ENCODE results near the gene WDR73. TPM values are rescaled to one million over a fixed set of nuclear protein-coding genes. Genes with fewer than 3 reads are reported as not detected.

The WDR73 gene
- total and polyA plus RNA-seq, 4 donors: 7.5 to 16.0 (median 10.1) TPM

DNA sequence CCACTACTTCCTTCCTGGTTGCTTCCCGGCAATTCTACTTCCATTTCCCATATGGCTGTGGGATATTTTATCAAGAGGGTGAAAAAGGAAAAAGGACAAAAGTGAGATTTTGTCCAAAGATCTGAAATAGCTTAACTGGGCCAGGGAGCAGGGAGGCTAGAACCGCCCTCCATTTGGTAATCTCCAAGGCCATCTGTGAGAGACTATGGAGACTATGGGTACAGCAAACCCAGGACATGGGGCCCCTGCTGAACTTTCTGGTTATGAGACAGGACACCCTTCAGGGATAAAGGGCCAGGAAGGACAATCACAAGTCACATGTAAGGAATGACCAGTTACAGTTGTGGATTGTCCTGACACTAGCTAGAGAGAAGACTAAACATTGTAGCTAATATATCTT lies 29.0 kb downstream of the WDR73 start:
- Histone ChIP-seq H3K4me3 (ENCODE audit: low read depth in 1 of 3, low read length in 3 of 3) (no peak overlapping the region), H3K9me3 (ENCODE audit: control insufficient read depth in 4 of 4, low read length in 3 of 4) (peaks cover 11 to 17% (median 15%) of the 10 kb centered on the region in 4 donors), H3K36me3 (ENCODE audit: control insufficient read depth in 4 of 4, insufficient read depth in 3 of 4, low read depth in 1 of 4, low read length in 3 of 4) (peaks cover 8 to 29% (median 23%) of the 10 kb centered on the region in 4 donors), H3K27me3 (ENCODE audit: control insufficient read depth in 4 of 4, insufficient read depth in 4 of 4, low read length in 3 of 4) (no peaks in the 10 kb centered on the region), H3K4me1 (ENCODE audit: control insufficient read depth in 4 of 4, insufficient read depth in 4 of 4, low read length in 3 of 4) (no peaks in the 10 kb centered on the region), H3K9ac (ENCODE audit: low read depth in 1 of 2, low read length in 2 of 2) (no peak overlapping the region), H3K27ac (ENCODE audit: low read depth in 1 of 2, low read length in 2 of 2) (no peak overlapping the region)
- WGBS: 85% methylated on average over 2 of the region's 2 CpGs
- TF ChIP-seq ATF3 (IDR thresholded peaks at IDR 0.05) (no peak), HNF4A (conservative IDR thresholded peaks at IDR 0.05) (no peak), HNF4G (IDR thresholded peaks at IDR 0.05) (no peak), TAF1 (conservative IDR thresholded peaks at IDR 0.05) (no peak), JUND (IDR thresholded peaks at IDR 0.05) (no peak), RXRA (IDR thresholded peaks at IDR 0.05) (no peak), RAD21 (IDR thresholded peaks at IDR 0.05) (no peak), SP1 (IDR thresholded peaks at IDR 0.05) (no peak), FOXA1 (IDR thresholded peaks at IDR 0.05) (no peak), NR2F2 (IDR thresholded peaks at IDR 0.05) (no peak)
- TF ChIP-seq, protein P1, sequence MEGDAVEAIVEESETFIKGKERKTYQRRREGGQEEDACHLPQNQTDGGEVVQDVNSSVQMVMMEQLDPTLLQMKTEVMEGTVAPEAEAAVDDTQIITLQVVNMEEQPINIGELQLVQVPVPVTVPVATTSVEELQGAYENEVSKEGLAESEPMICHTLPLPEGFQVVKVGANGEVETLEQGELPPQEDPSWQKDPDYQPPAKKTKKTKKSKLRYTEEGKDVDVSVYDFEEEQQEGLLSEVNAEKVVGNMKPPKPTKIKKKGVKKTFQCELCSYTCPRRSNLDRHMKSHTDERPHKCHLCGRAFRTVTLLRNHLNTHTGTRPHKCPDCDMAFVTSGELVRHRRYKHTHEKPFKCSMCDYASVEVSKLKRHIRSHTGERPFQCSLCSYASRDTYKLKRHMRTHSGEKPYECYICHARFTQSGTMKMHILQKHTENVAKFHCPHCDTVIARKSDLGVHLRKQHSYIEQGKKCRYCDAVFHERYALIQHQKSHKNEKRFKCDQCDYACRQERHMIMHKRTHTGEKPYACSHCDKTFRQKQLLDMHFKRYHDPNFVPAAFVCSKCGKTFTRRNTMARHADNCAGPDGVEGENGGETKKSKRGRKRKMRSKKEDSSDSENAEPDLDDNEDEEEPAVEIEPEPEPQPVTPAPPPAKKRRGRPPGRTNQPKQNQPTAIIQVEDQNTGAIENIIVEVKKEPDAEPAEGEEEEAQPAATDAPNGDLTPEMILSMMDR (IDR thresholded peaks at IDR 0.05; ENCODE audit: low read depth, low read length, missing input control): no peak
- no peak for DNase-seq (ENCODE audit: low spot score)

GRCh38 chr15:84624359-84624758 lies 29.7 kb downstream of the WDR73 start:
- Histone ChIP-seq H3K9ac (ENCODE audit: low read depth in 1 of 2, low read length in 2 of 2) (no peak overlapping the region), H3K27me3 (ENCODE audit: control insufficient read depth in 4 of 4, insufficient read depth in 4 of 4, low read length in 3 of 4) (no peaks in the 10 kb centered on the region), H3K4me1 (ENCODE audit: control insufficient read depth in 4 of 4, insufficient read depth in 4 of 4, low read length in 3 of 4) (no peaks in the 10 kb centered on the region), H3K27ac (ENCODE audit: low read depth in 1 of 2, low read length in 2 of 2) (no peak overlapping the region), H3K9me3 (ENCODE audit: control insufficient read depth in 4 of 4, low read length in 3 of 4) (peaks cover 11 to 17% (median 15%) of the 10 kb centered on the region in 4 donors), H3K4me3 (ENCODE audit: low read depth in 1 of 3, low read length in 3 of 3) (no peak overlapping the region), H3K36me3 (ENCODE audit: control insufficient read depth in 4 of 4, insufficient read depth in 3 of 4, low read depth in 1 of 4, low read length in 3 of 4) (peaks cover 8 to 30% (median 23%) of the 10 kb centered on the region in 4 donors)
- DNase-seq (ENCODE audit: low spot score): no peak
- WGBS: 74% methylated on average over 7 of the region's 7 CpGs
- TF ChIP-seq GABPA (IDR thresholded peaks at IDR 0.05 in 1 of 2, conservative IDR thresholded peaks at IDR 0.05 in 1 of 2): no peak
- TF ChIP-seq TAF1 (conservative IDR thresholded peaks at IDR 0.05): no peak
- TF ChIP-seq SP1 (IDR thresholded peaks at IDR 0.05): no peak
- TF ChIP-seq EGR1 (IDR thresholded peaks at IDR 0.05; ENCODE audit: low read depth in 2 of 2): no peak
- TF ChIP-seq ATF3 (IDR thresholded peaks at IDR 0.05): no peak
- no peak for TF ChIP-seq NR2F2 (IDR thresholded peaks at IDR 0.05)
- no peak for TF ChIP-seq FOXA2 (IDR thresholded peaks at IDR 0.05)
- no peak for TF ChIP-seq FOXA1 (IDR thresholded peaks at IDR 0.05)
- TF ChIP-seq, protein P1 (IDR thresholded peaks at IDR 0.05; ENCODE audit: low read depth, low read length, missing input control): no peak
- no peak for TF ChIP-seq ZBTB33 (IDR thresholded peaks at IDR 0.05)
- TF ChIP-seq MAX (IDR thresholded peaks at IDR 0.05): no peak
- TF ChIP-seq YY1 (IDR thresholded peaks at IDR 0.05): no peak
- TF ChIP-seq JUND (IDR thresholded peaks at IDR 0.05): no peak
- TF ChIP-seq, protein P2, sequence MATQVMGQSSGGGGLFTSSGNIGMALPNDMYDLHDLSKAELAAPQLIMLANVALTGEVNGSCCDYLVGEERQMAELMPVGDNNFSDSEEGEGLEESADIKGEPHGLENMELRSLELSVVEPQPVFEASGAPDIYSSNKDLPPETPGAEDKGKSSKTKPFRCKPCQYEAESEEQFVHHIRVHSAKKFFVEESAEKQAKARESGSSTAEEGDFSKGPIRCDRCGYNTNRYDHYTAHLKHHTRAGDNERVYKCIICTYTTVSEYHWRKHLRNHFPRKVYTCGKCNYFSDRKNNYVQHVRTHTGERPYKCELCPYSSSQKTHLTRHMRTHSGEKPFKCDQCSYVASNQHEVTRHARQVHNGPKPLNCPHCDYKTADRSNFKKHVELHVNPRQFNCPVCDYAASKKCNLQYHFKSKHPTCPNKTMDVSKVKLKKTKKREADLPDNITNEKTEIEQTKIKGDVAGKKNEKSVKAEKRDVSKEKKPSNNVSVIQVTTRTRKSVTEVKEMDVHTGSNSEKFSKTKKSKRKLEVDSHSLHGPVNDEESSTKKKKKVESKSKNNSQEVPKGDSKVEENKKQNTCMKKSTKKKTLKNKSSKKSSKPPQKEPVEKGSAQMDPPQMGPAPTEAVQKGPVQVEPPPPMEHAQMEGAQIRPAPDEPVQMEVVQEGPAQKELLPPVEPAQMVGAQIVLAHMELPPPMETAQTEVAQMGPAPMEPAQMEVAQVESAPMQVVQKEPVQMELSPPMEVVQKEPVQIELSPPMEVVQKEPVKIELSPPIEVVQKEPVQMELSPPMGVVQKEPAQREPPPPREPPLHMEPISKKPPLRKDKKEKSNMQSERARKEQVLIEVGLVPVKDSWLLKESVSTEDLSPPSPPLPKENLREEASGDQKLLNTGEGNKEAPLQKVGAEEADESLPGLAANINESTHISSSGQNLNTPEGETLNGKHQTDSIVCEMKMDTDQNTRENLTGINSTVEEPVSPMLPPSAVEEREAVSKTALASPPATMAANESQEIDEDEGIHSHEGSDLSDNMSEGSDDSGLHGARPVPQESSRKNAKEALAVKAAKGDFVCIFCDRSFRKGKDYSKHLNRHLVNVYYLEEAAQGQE (IDR thresholded peaks at IDR 0.05): no peak
- no peak for TF ChIP-seq RXRA (IDR thresholded peaks at IDR 0.05)

All from liver (tissue), 9 donors.